Measurements from ENCODE around the gene CCDC71.
A peak's percentile ranks its signal among the peaks of the same experiment; 100 is the strongest.

Gene CCDC71

GRCh38 chr3:49165771-49166751 is at the start of gene CCDC71:
CCDC71 (minus strand) TSS chr3:49166331; CDS start chr3:49164208, 2,123 bp downstream.
- DNase-seq = peak; percentile 64

DNA sequence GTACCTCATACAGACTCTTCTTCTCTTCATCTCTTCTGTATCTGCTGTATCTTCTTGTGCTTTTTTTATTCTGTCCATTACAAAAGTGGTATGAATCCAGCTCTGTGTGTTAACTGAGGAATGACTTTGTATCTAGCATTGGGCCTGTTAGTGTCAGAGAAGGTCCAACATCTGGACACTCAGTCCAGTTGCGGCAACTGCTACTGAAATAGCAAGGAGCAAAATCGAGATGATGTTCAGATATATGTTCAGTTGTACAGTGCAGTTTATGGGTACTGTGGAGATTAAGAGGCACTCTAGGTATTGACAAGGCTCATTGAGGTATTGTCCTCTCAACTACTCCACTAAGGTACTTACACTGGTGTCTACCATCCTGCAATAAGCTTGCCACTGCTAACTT is 47.9 kb upstream of the CCDC71 start:
- no peak for DNase-seq

DNA sequence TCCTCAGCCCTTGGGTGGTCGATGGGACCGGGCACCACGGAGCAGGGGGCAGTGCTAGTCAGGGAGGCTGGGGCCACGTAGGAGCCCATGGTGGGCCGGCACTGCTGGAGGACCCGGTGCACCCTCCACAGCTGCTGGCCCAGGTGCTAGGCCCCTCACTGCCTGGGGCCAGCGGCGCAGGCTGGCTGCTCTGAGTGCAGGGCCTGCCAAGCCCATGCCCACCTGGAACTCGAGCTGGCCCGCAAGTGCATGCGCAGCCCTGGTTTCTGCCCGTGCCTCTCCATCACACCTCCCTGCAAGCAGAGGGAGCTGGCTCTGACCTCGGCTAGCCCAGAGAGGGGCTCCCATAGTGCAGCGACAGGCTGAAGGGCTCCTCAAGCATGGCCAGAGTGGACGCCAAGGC is 47.4 kb upstream of the CCDC71 start:
- no peak for DNase-seq

GRCh38 chr3:49199900-49200281 is 33.8 kb upstream of the CCDC71 start:
- no peak for DNase-seq

- DNase-seq = no peak
Observed at GRCh38 chr3:49199239-49199899, 33.2 kb upstream of the CCDC71 start.

- DNase-seq = no peak
Observed at GRCh38 chr3:49198611-49199230, 32.6 kb upstream of the CCDC71 start.

- DNase-seq = no peak
Observed at GRCh38 chr3:49198161-49198560, 32.0 kb upstream of the CCDC71 start.

GRCh38 chr3:49191741-49192140 is 25.6 kb upstream of the CCDC71 start:
- no peak for DNase-seq

GRCh38 chr3:49183873-49184272 is 17.7 kb upstream of the CCDC71 start:
- no peak for DNase-seq

GRCh38 chr3:49182682-49183081 is 16.6 kb upstream of the CCDC71 start:
- no peak for DNase-seq

GRCh38 chr3:49181351-49181750 is 15.2 kb upstream of the CCDC71 start:
- DNase-seq = no peak

DNA sequence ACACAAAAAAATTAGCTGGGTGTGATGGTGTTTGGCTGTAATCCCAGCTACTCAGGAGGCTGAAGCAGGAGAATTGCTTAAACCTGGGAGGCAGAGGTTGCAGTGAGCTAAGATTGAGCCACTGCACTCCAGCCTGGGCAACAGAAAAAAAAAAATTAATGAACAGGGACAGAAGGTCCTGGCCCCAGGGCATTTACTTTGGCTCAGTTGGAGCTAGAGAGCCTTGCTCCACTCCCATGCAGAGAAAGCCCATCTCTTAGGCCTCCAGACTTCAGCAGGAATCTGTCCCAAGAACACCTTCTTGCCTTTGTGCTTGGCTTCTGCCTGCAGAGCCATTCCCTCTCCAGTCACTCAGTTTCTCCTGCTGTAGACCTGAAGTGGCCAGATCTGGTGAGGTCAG is 14.0 kb upstream of the CCDC71 start:
- DNase-seq = no peak

- no peak for DNase-seq
Observed at GRCh38 chr3:49177073-49177472, 10.9 kb upstream of the CCDC71 start.

DNA sequence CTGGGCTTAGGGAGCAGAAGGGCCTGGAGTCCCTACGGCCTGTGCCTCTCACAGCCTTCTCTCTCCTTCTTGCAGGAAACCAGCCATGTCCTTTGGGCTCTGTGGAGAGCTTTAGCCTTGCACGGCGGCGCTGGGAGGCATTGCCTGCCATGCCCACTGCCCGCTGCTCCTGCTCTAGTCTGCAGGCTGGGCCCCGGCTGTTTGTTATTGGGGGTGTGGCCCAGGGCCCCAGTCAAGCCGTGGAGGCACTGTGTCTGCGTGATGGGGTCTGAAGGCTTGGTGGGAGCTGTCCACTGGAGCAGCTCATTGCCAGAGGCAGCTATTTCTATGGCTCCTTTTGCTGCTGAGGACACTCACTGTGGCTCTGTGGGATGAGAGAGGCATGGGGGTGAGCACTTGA is 9.4 kb upstream of the CCDC71 start:
- no peak for DNase-seq

- DNase-seq = no peak
Observed at GRCh38 chr3:49174397-49174985, 8.4 kb upstream of the CCDC71 start.

DNA sequence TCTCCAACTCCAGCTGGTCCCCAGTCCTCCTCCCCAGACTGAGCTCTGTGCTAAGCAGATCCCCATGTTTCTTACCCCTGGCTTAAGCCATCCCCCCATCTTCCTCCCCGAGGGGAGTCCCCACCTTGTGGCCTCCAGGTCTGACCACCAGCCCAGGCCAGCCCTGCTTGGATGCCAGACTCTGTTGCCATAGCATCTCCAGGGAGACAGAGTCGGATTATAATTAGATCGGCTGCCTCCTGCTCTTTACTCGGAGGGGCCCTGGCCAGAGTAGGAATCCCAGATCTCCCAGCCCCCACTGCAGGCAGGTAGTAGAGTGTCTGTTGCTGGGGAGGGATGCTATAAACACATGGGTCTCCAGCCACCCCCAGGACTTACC is 7.7 kb upstream of the CCDC71 start:
- DNase-seq = peak; percentile 0

DNA sequence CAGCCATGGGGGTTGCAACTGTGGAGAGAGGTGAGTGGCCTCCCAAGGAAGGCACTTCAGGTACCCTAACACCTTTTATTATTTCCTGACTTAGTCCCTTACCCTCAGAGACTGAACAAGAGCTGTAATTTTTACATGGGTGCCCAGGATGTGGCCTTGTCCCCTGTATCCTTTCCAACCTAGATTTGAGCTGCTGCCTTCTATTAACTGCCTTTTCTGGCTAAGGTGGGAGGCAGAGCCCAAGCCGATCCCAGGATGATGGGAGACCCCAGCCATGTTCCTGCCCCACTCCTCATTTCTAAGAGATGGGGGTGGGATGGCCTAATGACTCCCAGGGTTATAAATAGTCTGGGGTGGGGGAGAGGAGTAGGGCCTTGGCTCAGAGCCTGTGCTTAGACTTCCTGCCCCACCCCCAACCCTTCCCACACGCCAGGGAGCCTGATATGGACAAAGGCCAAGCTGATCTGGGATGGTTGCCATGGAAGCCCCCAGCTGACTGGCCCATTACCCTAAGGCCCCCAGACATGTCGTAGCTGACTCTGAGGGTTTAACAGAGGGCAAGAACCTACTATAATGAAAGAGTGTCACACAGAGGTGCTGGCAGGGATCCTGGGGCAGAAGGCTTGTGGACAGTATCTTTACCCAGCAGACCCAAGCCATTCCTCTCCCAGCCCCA is 7.1 kb upstream of the CCDC71 start:
- DNase-seq = peak; percentile 73

DNA sequence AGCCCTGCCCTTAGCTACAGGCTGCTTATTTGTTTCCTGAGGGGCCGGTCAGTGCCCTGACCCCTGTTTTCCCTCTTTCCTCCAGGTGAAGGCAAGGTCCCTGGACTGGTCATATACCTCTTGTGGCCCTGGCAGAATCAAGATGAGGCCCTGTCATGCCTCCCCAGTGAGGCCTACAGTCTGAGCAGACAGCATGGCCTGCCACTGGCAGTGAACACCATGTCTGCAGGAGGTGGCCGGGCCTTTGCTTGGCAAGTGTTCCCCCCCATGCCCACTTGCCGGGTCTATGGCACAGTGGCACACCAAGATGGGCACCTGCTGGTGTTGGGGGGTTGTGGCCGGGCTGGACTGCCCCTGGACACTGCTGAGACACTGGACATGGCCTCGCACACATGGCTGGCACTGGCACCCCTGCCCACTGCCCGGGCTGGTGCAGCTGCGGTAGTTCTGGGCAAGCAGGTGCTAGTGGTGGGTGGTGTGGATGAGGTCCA is 6.5 kb upstream of the CCDC71 start:
- DNase-seq = no peak

GRCh38 chr3:49171775-49172500 is 5.8 kb upstream of the CCDC71 start:
- DNase-seq = no peak

DNA sequence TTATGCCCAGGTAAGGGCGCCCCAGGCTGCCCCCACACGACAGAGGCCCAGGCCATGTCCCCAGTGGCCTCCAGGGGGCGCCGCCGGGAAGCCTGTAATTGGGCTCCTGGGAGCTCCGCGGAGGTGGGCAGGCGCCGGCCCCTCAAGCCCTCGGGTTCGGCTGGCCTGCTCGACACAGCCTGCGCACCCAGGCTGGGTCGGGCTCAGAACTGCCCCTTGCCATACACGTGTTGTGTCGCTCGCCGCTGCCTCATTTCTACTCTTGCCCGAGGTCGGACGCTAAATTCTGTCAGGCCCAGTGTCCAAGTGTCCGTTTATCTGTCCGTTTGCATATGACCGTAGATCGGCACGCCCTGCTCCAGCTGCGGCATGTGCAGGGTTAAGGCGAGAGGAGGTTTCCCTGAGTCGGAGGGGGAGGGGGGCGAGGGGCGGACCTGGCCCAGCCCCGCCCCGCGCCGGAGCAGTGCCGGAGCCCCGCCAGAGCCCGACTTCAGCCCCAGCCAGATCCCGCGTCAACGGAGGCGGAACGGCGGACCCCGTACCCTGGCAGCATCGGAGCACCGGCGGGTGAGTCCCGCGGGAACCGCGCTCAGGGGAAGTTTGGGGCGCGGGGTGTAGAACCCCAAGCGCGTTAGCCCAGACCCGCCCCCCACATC is 5.1 kb upstream of the CCDC71 start, which contains the start of gene KLHDC8B:
TSS of gene KLHDC8B (plus strand) at position 480 of the 656 bp plus-strand sequence. CDS start 1,172 bp downstream, outside the sequence.
- DNase-seq = peak; percentile 45

DNA sequence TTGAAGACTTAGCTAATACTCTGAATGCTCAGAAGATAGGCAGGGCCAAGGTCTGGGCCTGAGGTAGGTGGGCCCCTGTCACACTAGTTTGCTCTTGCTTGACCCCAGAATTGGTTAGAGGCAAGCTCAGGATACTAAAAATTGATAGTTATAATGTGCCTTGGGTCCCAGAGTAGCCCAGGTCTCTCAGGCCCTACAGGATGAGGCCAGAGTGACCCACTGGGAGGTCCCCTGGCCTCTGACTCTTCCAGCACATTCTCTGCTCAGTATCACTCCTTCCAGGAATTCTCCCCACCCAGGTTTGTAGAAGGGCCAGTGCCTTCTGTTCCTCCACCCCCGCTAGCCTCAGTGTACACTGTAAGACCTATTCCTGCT is 4.6 kb upstream of the CCDC71 start:
- no peak for DNase-seq

Measured in NCI-H1105 (cell line).